ENCODE results near the gene ADAM10. TPM values are rescaled to one million over a fixed set of nuclear protein-coding genes. Genes with fewer than 3 reads are reported as not detected.

Gene ADAM10
- polyA plus RNA-seq, 1 of the 3 experiments (the other 2 are of a cell fraction) = 83.5 TPM

DNA sequence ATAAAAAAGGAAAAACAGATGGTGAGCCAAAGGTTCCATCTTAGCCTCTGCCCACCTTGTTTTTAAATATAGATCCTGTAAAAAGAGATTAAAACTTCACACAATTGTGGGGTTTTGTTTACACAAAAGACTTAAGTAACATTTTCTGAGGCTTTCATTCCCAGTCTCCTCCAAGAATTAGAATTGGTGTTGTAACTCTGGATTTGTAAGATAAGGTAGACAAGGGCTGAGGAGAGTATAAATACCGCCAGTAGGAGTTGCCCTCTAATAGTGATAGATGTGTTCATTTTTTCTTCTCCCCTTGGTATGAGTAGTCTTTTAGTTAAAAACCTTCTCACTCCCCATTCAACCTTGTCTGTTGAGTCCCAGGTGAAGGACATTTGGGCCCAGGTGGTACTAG is 30.0 kb upstream of the ADAM10 start:
- Histone ChIP-seq H3K36me3 (replicated peaks in 1 of 2; ENCODE audit: control insufficient read depth in 1 of 2, insufficient read depth in 2 of 2, low read length in 1 of 2) (peaks cover 0 to 12% of the 10 kb centered on the region in 2 experiments), H3K9ac (no peak overlapping the region), H3F3A (replicated peaks; ENCODE audit: insufficient read depth) (no peaks in the 10 kb centered on the region), H3K27ac (ENCODE audit: low read depth in 2 of 2, low read length in 1 of 2) (no peak overlapping the region), H4K20me1 (ENCODE audit: insufficient read depth) (0 out of 2 replicates have a peak, but pooled peaks cover 4% of the 10 kb centered on the region), H3K27me3 (ENCODE audit: insufficient read depth) (no peaks in the 10 kb centered on the region), H3K9me2 (no peaks in the 10 kb centered on the region), H3K4me2 (no peak overlapping the region), H3K4me1 (ENCODE audit: control insufficient read depth in 1 of 2, insufficient read depth in 2 of 2, low read depth in 1 of 2, low read length in 1 of 2) (no peaks in the 10 kb centered on the region), H3K9me3 (no peaks in the 10 kb centered on the region), H3K4me3 (ENCODE audit: low read depth in 2 of 2, low read length in 1 of 2) (no peak overlapping the region), H3K79me2 (ENCODE audit: insufficient read depth) (peaks cover 23% of the 10 kb centered on the region), H2AFZ (ENCODE audit: low read depth) (no peak overlapping the region)
- no peak for TF ChIP-seq TAF1 (IDR thresholded peaks at IDR 0.05; ENCODE audit: borderline replicate concordance, low read depth, low read length)
- no peak for TF ChIP-seq JUND (IDR thresholded peaks at IDR 0.05)
- TF ChIP-seq FOXJ3 (CRISPR knock-in tag; IDR thresholded peaks at IDR 0.05) = no peak
- TF ChIP-seq GATA2 (CRISPR knock-in tag; IDR thresholded peaks at IDR 0.05) = no peak
- no peak for TF ChIP-seq RFX5 (IDR thresholded peaks at IDR 0.05; ENCODE audit: low read length)
- TF ChIP-seq ELF1 (IDR thresholded peaks at IDR 0.05) = no peak
- TF ChIP-seq RXRA (IDR thresholded peaks at IDR 0.05; ENCODE audit: borderline replicate concordance, low read depth) = no peak
- TF ChIP-seq, protein P1, sequence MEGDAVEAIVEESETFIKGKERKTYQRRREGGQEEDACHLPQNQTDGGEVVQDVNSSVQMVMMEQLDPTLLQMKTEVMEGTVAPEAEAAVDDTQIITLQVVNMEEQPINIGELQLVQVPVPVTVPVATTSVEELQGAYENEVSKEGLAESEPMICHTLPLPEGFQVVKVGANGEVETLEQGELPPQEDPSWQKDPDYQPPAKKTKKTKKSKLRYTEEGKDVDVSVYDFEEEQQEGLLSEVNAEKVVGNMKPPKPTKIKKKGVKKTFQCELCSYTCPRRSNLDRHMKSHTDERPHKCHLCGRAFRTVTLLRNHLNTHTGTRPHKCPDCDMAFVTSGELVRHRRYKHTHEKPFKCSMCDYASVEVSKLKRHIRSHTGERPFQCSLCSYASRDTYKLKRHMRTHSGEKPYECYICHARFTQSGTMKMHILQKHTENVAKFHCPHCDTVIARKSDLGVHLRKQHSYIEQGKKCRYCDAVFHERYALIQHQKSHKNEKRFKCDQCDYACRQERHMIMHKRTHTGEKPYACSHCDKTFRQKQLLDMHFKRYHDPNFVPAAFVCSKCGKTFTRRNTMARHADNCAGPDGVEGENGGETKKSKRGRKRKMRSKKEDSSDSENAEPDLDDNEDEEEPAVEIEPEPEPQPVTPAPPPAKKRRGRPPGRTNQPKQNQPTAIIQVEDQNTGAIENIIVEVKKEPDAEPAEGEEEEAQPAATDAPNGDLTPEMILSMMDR (IDR thresholded peaks at IDR 0.05) = no peak
- TF ChIP-seq TCF12 (IDR thresholded peaks at IDR 0.05) = no peak
- TF ChIP-seq, protein P2, sequence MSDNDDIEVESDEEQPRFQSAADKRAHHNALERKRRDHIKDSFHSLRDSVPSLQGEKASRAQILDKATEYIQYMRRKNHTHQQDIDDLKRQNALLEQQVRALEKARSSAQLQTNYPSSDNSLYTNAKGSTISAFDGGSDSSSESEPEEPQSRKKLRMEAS (IDR thresholded peaks at IDR 0.05; ENCODE audit: low read depth) = no peak
- no peak for TF ChIP-seq SIN3A (IDR thresholded peaks at IDR 0.05; ENCODE audit: borderline replicate concordance, low read depth, low read length)
- no peak for TF ChIP-seq RAD21 (IDR thresholded peaks at IDR 0.05; ENCODE audit: low read length)
- no peak for TF ChIP-seq FOSL2 (IDR thresholded peaks at IDR 0.05; ENCODE audit: borderline replicate concordance, low read depth)
- no peak for TF ChIP-seq GABPA (IDR thresholded peaks at IDR 0.05; ENCODE audit: low read depth)
- no peak for TF ChIP-seq YY1 (IDR thresholded peaks at IDR 0.05; ENCODE audit: low read depth)
- no peak for TF ChIP-seq NFIC (IDR thresholded peaks at IDR 0.05; ENCODE audit: borderline replicate concordance)
- TF ChIP-seq MEF2A (IDR thresholded peaks at IDR 0.05; ENCODE audit: borderline replicate concordance, low read depth) = no peak
- no peak for TF ChIP-seq CHD2 (IDR thresholded peaks at IDR 0.05; ENCODE audit: low read length, partially characterized antibody)
- POLR2A ChIA-PET = no interaction called here
- 96% methylated on average over 1 of the region's 1 CpG for WGBS (ENCODE audit: low lambda C conversion rate)
- CTCF ChIA-PET = no interaction called here
- no peak for DNase-seq

DNA sequence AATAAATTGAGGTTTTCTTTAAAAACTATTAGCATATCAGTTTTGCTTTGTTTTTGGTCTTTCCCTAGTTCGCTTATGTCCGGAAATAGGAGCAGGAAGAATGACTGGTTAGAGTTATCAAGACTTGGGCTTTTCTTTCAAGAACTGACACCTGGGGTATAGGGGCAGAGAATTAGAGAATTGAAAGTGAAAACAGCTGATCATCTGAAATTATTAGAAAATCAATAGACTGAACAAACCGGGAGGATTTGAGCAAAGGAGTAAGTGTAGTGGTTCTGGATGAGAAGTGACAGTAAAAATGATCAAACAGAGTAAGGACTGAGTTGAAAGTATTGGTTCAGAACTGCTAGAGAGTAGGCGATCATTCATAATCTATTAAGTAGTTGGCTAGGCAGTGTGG is 27.6 kb upstream of the ADAM10 start:
- Histone ChIP-seq H3K4me1 (ENCODE audit: control insufficient read depth in 1 of 2, insufficient read depth in 2 of 2, low read depth in 1 of 2, low read length in 1 of 2) (peaks cover 0 to 2% of the 10 kb centered on the region in 2 experiments; a peak in 2 of 4 replicates), H2AFZ (ENCODE audit: low read depth) (no peak overlapping the region), H3K9me2 (no peaks in the 10 kb centered on the region), H3K4me2 (no peak overlapping the region), H3K27me3 (ENCODE audit: insufficient read depth) (no peaks in the 10 kb centered on the region), H3K9me3 (no peaks in the 10 kb centered on the region), H3K27ac (ENCODE audit: low read depth in 2 of 2, low read length in 1 of 2) (no peak overlapping the region), H3K79me2 (ENCODE audit: insufficient read depth) (peaks cover 43% of the 10 kb centered on the region), H4K20me1 (ENCODE audit: insufficient read depth) (0 out of 2 replicates have a peak, but pooled peaks cover 4% of the 10 kb centered on the region), H3K36me3 (replicated peaks in 1 of 2; ENCODE audit: control insufficient read depth in 1 of 2, insufficient read depth in 2 of 2, low read length in 1 of 2) (peaks cover 0 to 12% of the 10 kb centered on the region in 2 experiments), H3K4me3 (ENCODE audit: low read depth in 2 of 2, low read length in 1 of 2) (no peak overlapping the region), H3K9ac (no peak overlapping the region), H3F3A (replicated peaks; ENCODE audit: insufficient read depth) (no peaks in the 10 kb centered on the region)
- no peak for DNase-seq
- TF ChIP-seq FOXM1 (IDR thresholded peaks at IDR 0.05; ENCODE audit: low read depth) (no peak), RXRA (IDR thresholded peaks at IDR 0.05; ENCODE audit: borderline replicate concordance, low read depth) (no peak)
- TF ChIP-seq, protein P2 (IDR thresholded peaks at IDR 0.05; ENCODE audit: low read depth) = no peak
- TF ChIP-seq, protein P3, sequence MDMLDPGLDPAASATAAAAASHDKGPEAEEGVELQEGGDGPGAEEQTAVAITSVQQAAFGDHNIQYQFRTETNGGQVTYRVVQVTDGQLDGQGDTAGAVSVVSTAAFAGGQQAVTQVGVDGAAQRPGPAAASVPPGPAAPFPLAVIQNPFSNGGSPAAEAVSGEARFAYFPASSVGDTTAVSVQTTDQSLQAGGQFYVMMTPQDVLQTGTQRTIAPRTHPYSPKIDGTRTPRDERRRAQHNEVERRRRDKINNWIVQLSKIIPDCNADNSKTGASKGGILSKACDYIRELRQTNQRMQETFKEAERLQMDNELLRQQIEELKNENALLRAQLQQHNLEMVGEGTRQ (IDR thresholded peaks at IDR 0.05; ENCODE audit: borderline replicate concordance, low read depth, low read length) = no peak
- 95% methylated on average over 4 of the region's 4 CpGs for WGBS (ENCODE audit: low lambda C conversion rate)
- CTCF ChIA-PET = interaction anchor here (0.6 to 1.3 kb wide), 3 partner anchors 21 to 1064 kb away, joined by 3 to 4 read pairs (median 3); no protein-coding TSS in a partner anchor
- POLR2A ChIA-PET = no interaction called here

Data from SK-N-SH (cell line).